Neural crest cell (in vitro differentiated cells): ENCODE data around the gene RDH14. TPM values are rescaled to one million over a fixed set of nuclear protein-coding genes. Genes with fewer than 3 reads are reported as not detected.

ENCODE experiments used
- DNase-seq: peaks from one replicate; pipeline ENCODE4 v3.0.0; 2021; ENCODE audit warnings: low read depth, mixed read lengths, low spot score
- H3K27ac Mint-ChIP-seq: one replicate; pipeline ENCODE4 v1.8.0; 2021; ENCODE audit warnings: mild to moderate bottlenecking, mixed read lengths; ENCODE audit not compliant: unreplicated experiment
- H3K27me3 Mint-ChIP-seq: 2 replicates; pipeline ENCODE4 v1.8.0; 2021; ENCODE audit warnings: low read depth, mild to moderate bottlenecking, mixed read lengths
- H3K36me3 Mint-ChIP-seq: 2 replicates; pipeline ENCODE4 v1.8.0; 2021; ENCODE audit warnings: low read depth, mild to moderate bottlenecking, mixed read lengths
- H3K4me1 Mint-ChIP-seq: 2 replicates; pipeline ENCODE4 v1.8.0; 2021; ENCODE audit warnings: mixed read lengths
- H3K4me3 Mint-ChIP-seq: one replicate; pipeline ENCODE4 v1.8.0; 2021; ENCODE audit warnings: mild to moderate bottlenecking, mixed read lengths
- H3K9me3 Mint-ChIP-seq: 2 replicates; pipeline ENCODE4 v1.8.0; 2021; ENCODE audit warnings: mixed read lengths
- CTCF ChIP-seq: fragments of 200-600 bp; sonication (generic); conservative IDR thresholded peaks from 2 replicates; pipeline ENCODE4 v1.5.0; 2021; ENCODE audit warnings: antibody characterized with exemption, mild to moderate bottlenecking
- total RNA-seq: library from RNA; stranded (reverse); gene quantifications from 2 replicates; pipeline ENCODE4 v1.2.1, GENCODE V29; 2021

The RDH14 gene
- total RNA-seq, 1 donor from 2014 or later = 18.7 TPM

- H3K4me1 Mint-ChIP-seq = no peaks in the 10 kb centered on the region
- H3K36me3 Mint-ChIP-seq = no peaks in the 10 kb centered on the region
- no peaks in the 10 kb centered on the region for H3K9me3 Mint-ChIP-seq
- no peak for DNase-seq
- H3K27me3 Mint-ChIP-seq = peaks cover 30% of the 10 kb centered on the region
- TF ChIP-seq CTCF = no peak
- no peak overlapping the region for H3K4me3 Mint-ChIP-seq
- no peak overlapping the region for H3K27ac Mint-ChIP-seq
Observed at GRCh38 chr2:18506883-18507509, 53.5 kb downstream of the RDH14 start.

- no peak for DNase-seq
- TF ChIP-seq CTCF = no peak
- Mint-ChIP-seq H3K27ac (no peak overlapping the region), H3K9me3 (no peaks in the 10 kb centered on the region), H3K27me3 (peaks cover 31% of the 10 kb centered on the region), H3K4me1 (no peaks in the 10 kb centered on the region), H3K4me3 (no peak overlapping the region), H3K36me3 (no peaks in the 10 kb centered on the region)
Observed at GRCh38 chr2:18505703-18506341, 54.6 kb downstream of the RDH14 start.

Other genes starting within 250 kb of the RDH14 start
- not detected in 2 replicates for gene NT5C1B, start 28.9 kb upstream of the RDH14 start, total RNA-seq